Loucy (cell line): ENCODE data around the gene HS3ST5.

Source experiments
- H2AFZ ChIP-seq: fragments of 200-600 bp; sonication (generic); 2 replicates; pipeline ENCODE4 v1.6.0; 2016; ENCODE audit warnings: antibody characterized with exemption, mild to moderate bottlenecking, low read length, moderate library complexity
- H3F3A ChIP-seq: fragments of 200-600 bp; 2 replicates; pipeline ENCODE4 v1.6.0; 2016; ENCODE audit warnings: antibody characterized with exemption, low read depth, mild to moderate bottlenecking
- H3K27me3 ChIP-seq: fragments of 200-600 bp; sonication (generic); 2 replicates; pipeline ENCODE4 v1.6.1; 2014; ENCODE audit warnings: low read length, mild to moderate bottlenecking; ENCODE audit not compliant: insufficient read depth, poor library complexity, severe bottlenecking
- H3K36me3 ChIP-seq: fragments of 200-600 bp; sonication (generic); 2 replicates; pipeline ENCODE4 v1.6.1; 2016; ENCODE audit warnings: low read length; ENCODE audit not compliant: insufficient read depth
- H3K4me1 ChIP-seq: fragments of 200-600 bp; sonication (generic); 2 replicates; pipeline ENCODE4 v1.5.1; 2014; ENCODE audit warnings: low read length, mild to moderate bottlenecking; ENCODE audit not compliant: insufficient read depth, poor library complexity, severe bottlenecking
- H3K4me2 ChIP-seq: fragments of 200-600 bp; sonication (generic); 2 replicates; pipeline ENCODE4 v1.6.0; 2014; ENCODE audit warnings: antibody characterized with exemption, low read length, low read depth, mild to moderate bottlenecking; ENCODE audit not compliant: poor library complexity, severe bottlenecking
- H3K4me3 ChIP-seq: fragments of 200-600 bp; sonication (generic); 2 replicates; pipeline ENCODE4 v1.5.1; 2014; ENCODE audit warnings: low read length, mild to moderate bottlenecking, mixed read lengths; ENCODE audit not compliant: poor library complexity, severe bottlenecking
- H3K79me2 ChIP-seq: fragments of 200-600 bp; sonication (generic); 2 replicates; pipeline ENCODE4 v1.6.1; 2014; ENCODE audit warnings: low read length; ENCODE audit not compliant: insufficient read depth
- H3K9ac ChIP-seq: fragments of 200-600 bp; sonication (generic); 2 replicates; pipeline ENCODE4 v1.6.0; 2014; ENCODE audit warnings: mild to moderate bottlenecking, low read depth, low read length, moderate library complexity; ENCODE audit not compliant: poor library complexity, severe bottlenecking
- H3K9me2 ChIP-seq: fragments of 200-600 bp; sonication (generic); replicated peaks from 2 replicates; pipeline ENCODE4 v1.6.1; 2016; ENCODE audit warnings: low read depth, low read length, mixed read lengths
- H3K9me3 ChIP-seq: fragments of 200-600 bp; sonication (generic); 2 replicates; pipeline ENCODE4 v1.6.1; 2014; ENCODE audit warnings: mild to moderate bottlenecking, antibody characterized with exemption, low read length, low read depth; ENCODE audit not compliant: insufficient read depth
- H4K20me1 ChIP-seq: fragments of 200-600 bp; sonication (generic); 2 replicates; pipeline ENCODE4 v1.6.0; 2014; ENCODE audit warnings: antibody characterized with exemption, low read length, mild to moderate bottlenecking; ENCODE audit not compliant: insufficient read depth, poor library complexity, severe bottlenecking
- EZH2phosphoT487 ChIP-seq: fragments of 200-600 bp; IDR thresholded peaks from 2 replicates; pipeline ENCODE4 v1.6.1; 2018; ENCODE audit warnings: antibody characterized with exemption, mild to moderate bottlenecking, moderate library complexity, borderline replicate concordance
- TF ChIP-seq, protein P1 (sequence below): fragments of 200-600 bp; sonication (generic); conservative IDR thresholded peaks from 2 replicates; pipeline ENCODE4 v1.5.1; 2014; ENCODE audit warnings: mild to moderate bottlenecking, antibody characterized with exemption, low read length

Gene HS3ST5

DNA sequence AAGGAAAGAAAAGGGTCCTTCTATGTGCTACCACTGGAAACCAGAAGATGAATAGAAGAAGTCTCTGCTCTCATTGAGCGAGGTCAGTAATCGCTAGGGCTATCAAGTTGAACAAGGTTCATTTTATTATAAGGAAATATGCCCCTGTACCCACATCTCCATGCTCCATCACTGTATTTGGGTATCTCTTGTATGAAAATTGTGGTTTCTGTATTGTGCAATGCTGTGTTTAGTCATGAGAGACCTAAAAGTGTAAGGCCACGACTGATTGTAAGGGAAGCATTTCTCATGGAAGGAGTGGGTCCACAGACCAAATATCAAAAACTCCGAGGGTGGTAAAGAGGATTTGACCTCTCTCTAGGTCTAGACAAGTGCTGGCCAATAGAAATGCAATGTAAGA, 3.6 kb upstream of the HS3ST5 start:
- no peaks in the 10 kb centered on the region for H3K36me3 ChIP-seq
- no peak overlapping the region for H3K4me3 ChIP-seq
- no peak overlapping the region for H2AFZ ChIP-seq
- H3K4me1 ChIP-seq, result no peaks in the 10 kb centered on the region
- no peaks in the 10 kb centered on the region for H3K9me3 ChIP-seq
- no peaks in the 10 kb centered on the region for H3K27me3 ChIP-seq
- H4K20me1 ChIP-seq, result no peaks in the 10 kb centered on the region
- no peaks in the 10 kb centered on the region for H3F3A ChIP-seq
- H3K4me2 ChIP-seq, result no peak overlapping the region
- no peak overlapping the region for H3K9ac ChIP-seq
- no peaks in the 10 kb centered on the region for H3K79me2 ChIP-seq
- H3K9me2 ChIP-seq, result no peaks in the 10 kb centered on the region
- TF ChIP-seq, protein P1, sequence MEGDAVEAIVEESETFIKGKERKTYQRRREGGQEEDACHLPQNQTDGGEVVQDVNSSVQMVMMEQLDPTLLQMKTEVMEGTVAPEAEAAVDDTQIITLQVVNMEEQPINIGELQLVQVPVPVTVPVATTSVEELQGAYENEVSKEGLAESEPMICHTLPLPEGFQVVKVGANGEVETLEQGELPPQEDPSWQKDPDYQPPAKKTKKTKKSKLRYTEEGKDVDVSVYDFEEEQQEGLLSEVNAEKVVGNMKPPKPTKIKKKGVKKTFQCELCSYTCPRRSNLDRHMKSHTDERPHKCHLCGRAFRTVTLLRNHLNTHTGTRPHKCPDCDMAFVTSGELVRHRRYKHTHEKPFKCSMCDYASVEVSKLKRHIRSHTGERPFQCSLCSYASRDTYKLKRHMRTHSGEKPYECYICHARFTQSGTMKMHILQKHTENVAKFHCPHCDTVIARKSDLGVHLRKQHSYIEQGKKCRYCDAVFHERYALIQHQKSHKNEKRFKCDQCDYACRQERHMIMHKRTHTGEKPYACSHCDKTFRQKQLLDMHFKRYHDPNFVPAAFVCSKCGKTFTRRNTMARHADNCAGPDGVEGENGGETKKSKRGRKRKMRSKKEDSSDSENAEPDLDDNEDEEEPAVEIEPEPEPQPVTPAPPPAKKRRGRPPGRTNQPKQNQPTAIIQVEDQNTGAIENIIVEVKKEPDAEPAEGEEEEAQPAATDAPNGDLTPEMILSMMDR, result no peak

DNA sequence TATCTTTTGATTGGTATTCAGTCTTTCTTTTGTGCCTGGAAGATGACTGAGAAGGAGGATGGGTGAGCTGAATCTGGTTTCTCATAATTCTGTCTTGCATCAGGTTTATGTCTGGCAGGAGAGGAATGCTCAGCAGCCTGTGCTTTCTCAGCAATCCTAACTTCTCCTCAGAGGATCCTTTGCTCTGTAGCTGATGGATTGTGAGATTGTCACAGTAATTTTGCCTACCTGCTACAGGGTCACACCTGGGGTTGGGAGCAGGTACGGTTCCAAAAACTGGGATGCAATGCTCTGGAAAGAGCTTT, 2.1 kb upstream of the HS3ST5 start:
- Histone ChIP-seq H3K9me2 (no peaks in the 10 kb centered on the region), H3F3A (no peaks in the 10 kb centered on the region), H3K4me1 (no peaks in the 10 kb centered on the region), H3K9me3 (no peaks in the 10 kb centered on the region), H3K4me3 (no peak overlapping the region), H3K36me3 (no peaks in the 10 kb centered on the region), H3K79me2 (no peaks in the 10 kb centered on the region), H3K9ac (no peak overlapping the region), H2AFZ (no peak overlapping the region), H4K20me1 (no peaks in the 10 kb centered on the region), H3K27me3 (no peaks in the 10 kb centered on the region), H3K4me2 (no peak overlapping the region)
- TF ChIP-seq EZH2phosphoT487, result no peak
- TF ChIP-seq, protein P1, result no peak

DNA sequence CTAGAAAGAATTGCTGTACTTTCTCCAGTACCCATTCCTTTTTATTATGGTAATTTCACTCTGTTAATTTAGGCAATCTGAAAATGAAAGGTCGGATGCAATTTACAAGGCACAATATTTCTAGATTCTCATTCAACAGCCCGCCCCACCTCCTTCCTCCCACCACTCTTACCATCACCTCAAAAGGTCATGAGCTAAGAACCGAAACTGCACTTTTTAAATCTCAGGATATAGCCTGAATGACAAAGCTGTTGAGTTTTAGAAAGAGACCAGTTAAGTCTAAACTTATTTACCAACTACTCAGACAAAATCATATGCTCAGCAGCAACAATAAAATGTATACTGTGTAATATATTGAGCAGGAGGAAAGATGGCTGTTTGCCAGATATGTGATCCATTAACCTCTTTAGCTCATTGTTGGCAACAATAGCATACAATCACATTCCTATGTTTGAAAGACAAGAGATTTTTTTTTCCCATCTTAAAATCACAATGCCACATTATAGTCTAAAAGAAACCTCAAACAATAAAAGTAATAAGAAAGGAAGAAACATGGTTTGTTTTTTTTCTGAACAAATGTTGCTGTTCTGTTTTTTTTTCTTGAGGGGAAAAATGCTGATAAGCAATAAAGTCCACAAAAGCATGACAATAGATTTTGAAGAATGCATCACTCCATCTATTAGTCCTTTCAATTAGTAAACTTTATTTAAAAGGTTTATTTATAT, 1.6 kb upstream of the HS3ST5 start:
- no peaks in the 10 kb centered on the region for H3K36me3 ChIP-seq
- H3K9me2 ChIP-seq, result no peaks in the 10 kb centered on the region
- no peak overlapping the region for H3K4me3 ChIP-seq
- H3K27me3 ChIP-seq, result no peaks in the 10 kb centered on the region
- no peaks in the 10 kb centered on the region for H3K4me1 ChIP-seq
- H3K79me2 ChIP-seq, result no peaks in the 10 kb centered on the region
- no peaks in the 10 kb centered on the region for H3F3A ChIP-seq
- H4K20me1 ChIP-seq, result no peaks in the 10 kb centered on the region
- H2AFZ ChIP-seq, result no peak overlapping the region
- no peak overlapping the region for H3K4me2 ChIP-seq
- no peaks in the 10 kb centered on the region for H3K9me3 ChIP-seq
- no peak overlapping the region for H3K9ac ChIP-seq
- no peak for TF ChIP-seq EZH2phosphoT487
- TF ChIP-seq, protein P1, result no peak
